Measurements from ENCODE around the gene IFNG.
A peak's percentile ranks its signal among the peaks of the same experiment; 100 is the strongest.

IFNG gene

GRCh38 chr12:68117661-68118060, 41.9 kb downstream of the IFNG start:
- TF ChIP-seq, protein P1, sequence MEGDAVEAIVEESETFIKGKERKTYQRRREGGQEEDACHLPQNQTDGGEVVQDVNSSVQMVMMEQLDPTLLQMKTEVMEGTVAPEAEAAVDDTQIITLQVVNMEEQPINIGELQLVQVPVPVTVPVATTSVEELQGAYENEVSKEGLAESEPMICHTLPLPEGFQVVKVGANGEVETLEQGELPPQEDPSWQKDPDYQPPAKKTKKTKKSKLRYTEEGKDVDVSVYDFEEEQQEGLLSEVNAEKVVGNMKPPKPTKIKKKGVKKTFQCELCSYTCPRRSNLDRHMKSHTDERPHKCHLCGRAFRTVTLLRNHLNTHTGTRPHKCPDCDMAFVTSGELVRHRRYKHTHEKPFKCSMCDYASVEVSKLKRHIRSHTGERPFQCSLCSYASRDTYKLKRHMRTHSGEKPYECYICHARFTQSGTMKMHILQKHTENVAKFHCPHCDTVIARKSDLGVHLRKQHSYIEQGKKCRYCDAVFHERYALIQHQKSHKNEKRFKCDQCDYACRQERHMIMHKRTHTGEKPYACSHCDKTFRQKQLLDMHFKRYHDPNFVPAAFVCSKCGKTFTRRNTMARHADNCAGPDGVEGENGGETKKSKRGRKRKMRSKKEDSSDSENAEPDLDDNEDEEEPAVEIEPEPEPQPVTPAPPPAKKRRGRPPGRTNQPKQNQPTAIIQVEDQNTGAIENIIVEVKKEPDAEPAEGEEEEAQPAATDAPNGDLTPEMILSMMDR (IDR thresholded peaks at IDR 0.05; ENCODE audit: low read depth, low read length): no peak
- Histone ChIP-seq H3K4me1 (no peaks in the 10 kb centered on the region), H3K36me3 (no peaks in the 10 kb centered on the region), H3K4me3 (ENCODE audit: low read depth, low read length) (no peak overlapping the region), H3K27me3 (no peaks in the 10 kb centered on the region), H3K9me3 (no peaks in the 10 kb centered on the region)
- DNase-seq: no peak

DNA sequence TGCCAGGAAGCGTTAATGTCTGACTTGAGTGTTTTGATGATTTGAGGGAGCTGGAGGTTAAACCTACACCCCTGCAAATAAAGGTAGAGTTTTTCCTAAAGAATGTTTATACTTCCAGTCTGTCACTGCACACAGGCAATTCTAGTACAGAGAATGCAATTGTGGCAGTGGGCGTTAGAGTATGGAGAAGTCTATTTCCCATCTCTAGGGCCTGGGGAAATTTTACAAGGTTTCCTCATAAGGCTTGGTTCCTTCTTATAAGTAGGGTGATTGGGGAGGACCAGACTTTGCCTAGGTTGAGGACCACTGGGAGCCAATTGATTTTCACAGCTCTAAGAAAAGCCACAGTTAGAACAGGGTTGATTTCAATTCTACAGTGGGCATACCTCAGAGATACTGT, 44.3 kb downstream of the IFNG start:
- Histone ChIP-seq H3K4me3 (ENCODE audit: low read depth, low read length) (no peak overlapping the region), H3K9me3 (no peaks in the 10 kb centered on the region), H3K27me3 (no peaks in the 10 kb centered on the region), H3K4me1 (no peaks in the 10 kb centered on the region), H3K36me3 (no peaks in the 10 kb centered on the region)
- no peak for DNase-seq
- TF ChIP-seq, protein P1 (IDR thresholded peaks at IDR 0.05; ENCODE audit: low read depth, low read length): no peak

DNA sequence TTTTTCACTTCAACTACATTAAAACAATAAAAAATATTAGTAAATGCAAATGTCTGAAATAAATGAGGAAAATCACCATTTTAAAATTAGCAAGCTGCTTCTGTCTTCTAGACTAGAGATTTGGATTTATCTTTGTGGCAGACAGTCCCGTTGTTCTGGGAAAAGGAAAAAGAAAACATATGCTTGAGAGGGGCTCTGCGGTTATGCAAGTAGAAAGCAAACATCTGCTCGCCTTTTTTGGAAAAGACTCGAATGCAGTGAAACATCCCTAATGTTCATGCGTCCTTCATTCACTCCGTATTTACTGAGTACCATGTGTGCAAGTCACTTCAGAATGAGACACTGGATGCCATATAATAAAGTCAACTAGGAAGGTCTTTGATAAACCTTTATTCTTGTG, 44.9 kb downstream of the IFNG start:
- H3K36me3 ChIP-seq: no peaks in the 10 kb centered on the region
- no peaks in the 10 kb centered on the region for H3K9me3 ChIP-seq
- TF ChIP-seq, protein P1 (IDR thresholded peaks at IDR 0.05; ENCODE audit: low read depth, low read length): no peak
- H3K4me1 ChIP-seq: no peaks in the 10 kb centered on the region
- DNase-seq: no peak
- no peaks in the 10 kb centered on the region for H3K27me3 ChIP-seq
- no peak overlapping the region for H3K4me3 ChIP-seq (ENCODE audit: low read depth, low read length)

DNA sequence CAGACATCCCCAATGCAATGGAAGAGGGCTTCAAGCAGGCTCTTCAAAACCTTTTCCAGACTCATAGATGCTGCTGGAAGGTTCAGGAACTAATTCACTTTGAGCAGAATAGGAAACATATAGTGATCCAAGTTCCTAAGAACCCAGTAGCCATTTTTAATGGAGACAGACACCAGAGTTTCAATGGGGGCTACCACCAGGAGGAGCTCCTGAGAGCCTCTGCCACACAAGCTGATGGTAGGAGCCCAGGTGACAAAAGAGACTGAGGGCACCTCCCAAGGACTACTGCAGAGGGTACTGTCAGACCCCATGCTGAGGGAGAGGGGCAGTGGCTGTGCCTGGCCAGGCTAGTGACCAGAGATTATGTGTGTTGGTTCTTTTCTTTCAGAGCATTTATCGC, 45.9 kb downstream of the IFNG start:
- TF ChIP-seq, protein P1 (IDR thresholded peaks at IDR 0.05; ENCODE audit: low read depth, low read length): peak; percentile 31
- peak; percentile 22 for DNase-seq

GRCh38 chr12:68111995-68112394, 47.5 kb downstream of the IFNG start:
- Histone ChIP-seq H3K4me1 (no peaks in the 10 kb centered on the region), H3K9me3 (no peaks in the 10 kb centered on the region), H3K4me3 (ENCODE audit: low read depth, low read length) (no peak overlapping the region), H3K27me3 (no peaks in the 10 kb centered on the region), H3K36me3 (no peaks in the 10 kb centered on the region)
- DNase-seq: no peak
- TF ChIP-seq, protein P1 (IDR thresholded peaks at IDR 0.05; ENCODE audit: low read depth, low read length): no peak

More for the DNA sequence above, 45.9 kb downstream of the IFNG start:
- H3K36me3 ChIP-seq: no peaks in the 10 kb centered on the region
- H3K27me3 ChIP-seq: no peaks in the 10 kb centered on the region
- no peaks in the 10 kb centered on the region for H3K9me3 ChIP-seq
- H3K4me3 ChIP-seq (ENCODE audit: low read depth, low read length): no peak overlapping the region
- no peaks in the 10 kb centered on the region for H3K4me1 ChIP-seq

DNA sequence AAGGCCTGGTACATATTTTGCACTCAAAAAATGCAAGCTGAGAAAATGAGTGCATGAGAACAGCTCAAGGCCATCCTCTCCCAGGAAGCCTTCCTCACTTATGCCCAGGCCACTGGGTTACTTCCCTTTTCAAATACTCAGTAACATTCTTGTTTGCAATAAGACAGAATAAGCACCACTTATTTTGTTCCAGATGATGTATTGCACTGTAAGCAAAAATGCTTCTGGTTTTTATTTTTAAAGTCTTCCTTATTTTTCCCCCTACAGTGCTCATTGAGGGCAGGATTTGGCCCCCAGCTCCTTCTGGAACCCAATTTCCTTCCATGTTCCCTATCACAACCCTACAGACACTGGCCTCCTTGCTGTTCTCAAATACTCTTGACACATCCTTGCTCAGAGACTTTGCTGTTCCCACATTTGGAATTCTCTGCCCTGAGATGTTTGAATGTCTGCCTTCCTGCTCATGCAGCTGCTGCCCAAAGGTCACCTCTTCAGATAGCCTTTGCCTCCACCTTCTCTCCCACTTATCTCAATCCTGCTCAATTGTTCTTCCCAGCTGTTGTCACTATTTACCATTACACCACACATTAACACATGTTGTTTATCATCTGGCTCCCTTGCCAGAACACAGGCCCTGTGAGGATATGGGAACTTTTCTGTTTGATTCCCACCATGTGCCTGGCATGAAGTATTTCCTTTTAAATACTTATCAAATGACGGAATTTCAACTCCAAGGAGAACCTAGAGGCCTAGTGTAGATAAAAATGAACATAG, 49.9 kb downstream of the IFNG start:
- no peak for DNase-seq
- Histone ChIP-seq H3K9me3 (no peaks in the 10 kb centered on the region), H3K27me3 (no peaks in the 10 kb centered on the region), H3K4me3 (ENCODE audit: low read depth, low read length) (no peak overlapping the region), H3K36me3 (no peaks in the 10 kb centered on the region), H3K4me1 (no peaks in the 10 kb centered on the region)
- TF ChIP-seq, protein P1 (IDR thresholded peaks at IDR 0.05; ENCODE audit: low read depth, low read length): no peak

All from BE2C (cell line).